HepG2 (cell line): Measurements from ENCODE around the gene CDKN1C.

Source experiments
- CTCF ChIP-seq: sonication (generic); formaldehyde crosslinking; IDR thresholded peaks from 2 replicates; pipeline ENCODE4 v1.5.0; 2020; ENCODE audit warnings: mild to moderate bottlenecking, missing genetic modification reagents, moderate library complexity
- DNMT3B ChIP-seq: conservative IDR thresholded peaks from 2 replicates; pipeline ENCODE4 v1.6.1; 2016; ENCODE audit warnings: missing biosample characterization, control low read depth
- NFRKB ChIP-seq: fragments of 450-650 bp; IDR thresholded peaks from 2 replicates; pipeline ENCODE4 v1.6.1; 2017
- POLR2AphosphoS5 ChIP-seq: IDR thresholded peaks from 2 replicates; pipeline ENCODE4 v1.6.1; 2012; ENCODE audit warnings: low read depth, low read length
- RELA ChIP-seq: sonication (generic); formaldehyde crosslinking; IDR thresholded peaks from 2 replicates; pipeline ENCODE4 v1.4.0; 2020; ENCODE audit warnings: missing genetic modification reagents
- REST ChIP-seq, 2 experiments: IDR thresholded peaks; 2 replicates each; pipeline ENCODE4 v1.6.1; 2011 to 2012; ENCODE audit warnings: low read length in 2 of 2, borderline replicate concordance in 1 of 2, low read depth in 1 of 2, mild to moderate bottlenecking in 1 of 2, moderate library complexity in 1 of 2
- ZKSCAN1 ChIP-seq: fragments of 150-350 bp; IDR thresholded peaks from 2 replicates; pipeline ENCODE4 v1.6.1; 2014; ENCODE audit warnings: low read length
- TF ChIP-seq, protein P1 (sequence below): sonication (generic); formaldehyde crosslinking; IDR thresholded peaks from 2 replicates; pipeline ENCODE4 v1.4.0; 2020; ENCODE audit warnings: missing genetic modification reagents
- TF ChIP-seq, protein P2 (sequence below), 2 experiments: sonication (generic) in 1 of 2; formaldehyde crosslinking in 1 of 2; IDR thresholded peaks; 2 replicates each; pipeline versions ENCODE4 v1.4.0 to v1.6.1; 2018 to 2020; ENCODE audit warnings: missing genetic modification reagents in 2 of 2, borderline replicate concordance in 1 of 2, low read depth in 1 of 2, mild to moderate bottlenecking in 1 of 2, missing biosample characterization in 1 of 2
- TF ChIP-seq, protein P3 (sequence below): sonication (generic); formaldehyde crosslinking; IDR thresholded peaks from 2 replicates; pipeline ENCODE4 v1.5.0; 2020; ENCODE audit warnings: missing genetic modification reagents

- TF ChIP-seq CTCF (CRISPR knock-in tag): no peak
- no peak for TF ChIP-seq REST (IDR thresholded peaks at IDR 0.05; ENCODE audit: borderline replicate concordance in 1 of 2, low read depth in 1 of 2, low read length in 2 of 2)
- TF ChIP-seq NFRKB: no peak
- TF ChIP-seq DNMT3B: no peak
- no peak for TF ChIP-seq RELA (CRISPR knock-in tag)
- TF ChIP-seq POLR2AphosphoS5: no peak
- TF ChIP-seq, protein P1, sequence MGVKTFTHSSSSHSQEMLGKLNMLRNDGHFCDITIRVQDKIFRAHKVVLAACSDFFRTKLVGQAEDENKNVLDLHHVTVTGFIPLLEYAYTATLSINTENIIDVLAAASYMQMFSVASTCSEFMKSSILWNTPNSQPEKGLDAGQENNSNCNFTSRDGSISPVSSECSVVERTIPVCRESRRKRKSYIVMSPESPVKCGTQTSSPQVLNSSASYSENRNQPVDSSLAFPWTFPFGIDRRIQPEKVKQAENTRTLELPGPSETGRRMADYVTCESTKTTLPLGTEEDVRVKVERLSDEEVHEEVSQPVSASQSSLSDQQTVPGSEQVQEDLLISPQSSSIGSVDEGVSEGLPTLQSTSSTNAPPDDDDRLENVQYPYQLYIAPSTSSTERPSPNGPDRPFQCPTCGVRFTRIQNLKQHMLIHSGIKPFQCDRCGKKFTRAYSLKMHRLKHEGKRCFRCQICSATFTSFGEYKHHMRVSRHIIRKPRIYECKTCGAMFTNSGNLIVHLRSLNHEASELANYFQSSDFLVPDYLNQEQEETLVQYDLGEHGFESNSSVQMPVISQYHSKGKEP (CRISPR knock-in tag): no peak
- TF ChIP-seq, protein P2, sequence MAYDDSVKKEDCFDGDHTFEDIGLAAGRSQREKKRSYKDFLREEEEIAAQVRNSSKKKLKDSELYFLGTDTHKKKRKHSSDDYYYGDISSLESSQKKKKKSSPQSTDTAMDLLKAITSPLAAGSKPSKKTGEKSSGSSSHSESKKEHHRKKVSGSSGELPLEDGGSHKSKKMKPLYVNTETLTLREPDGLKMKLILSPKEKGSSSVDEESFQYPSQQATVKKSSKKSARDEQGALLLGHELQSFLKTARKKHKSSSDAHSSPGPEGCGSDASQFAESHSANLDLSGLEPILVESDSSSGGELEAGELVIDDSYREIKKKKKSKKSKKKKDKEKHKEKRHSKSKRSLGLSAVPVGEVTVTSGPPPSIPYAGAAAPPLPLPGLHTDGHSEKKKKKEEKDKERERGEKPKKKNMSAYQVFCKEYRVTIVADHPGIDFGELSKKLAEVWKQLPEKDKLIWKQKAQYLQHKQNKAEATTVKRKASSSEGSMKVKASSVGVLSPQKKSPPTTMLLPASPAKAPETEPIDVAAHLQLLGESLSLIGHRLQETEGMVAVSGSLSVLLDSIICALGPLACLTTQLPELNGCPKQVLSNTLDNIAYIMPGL (CRISPR knock-in tag; IDR thresholded peaks at IDR 0.05; ENCODE audit: borderline replicate concordance in 1 of 2, low read depth in 1 of 2): no peak
- no peak for TF ChIP-seq ZKSCAN1
- TF ChIP-seq, protein P3, sequence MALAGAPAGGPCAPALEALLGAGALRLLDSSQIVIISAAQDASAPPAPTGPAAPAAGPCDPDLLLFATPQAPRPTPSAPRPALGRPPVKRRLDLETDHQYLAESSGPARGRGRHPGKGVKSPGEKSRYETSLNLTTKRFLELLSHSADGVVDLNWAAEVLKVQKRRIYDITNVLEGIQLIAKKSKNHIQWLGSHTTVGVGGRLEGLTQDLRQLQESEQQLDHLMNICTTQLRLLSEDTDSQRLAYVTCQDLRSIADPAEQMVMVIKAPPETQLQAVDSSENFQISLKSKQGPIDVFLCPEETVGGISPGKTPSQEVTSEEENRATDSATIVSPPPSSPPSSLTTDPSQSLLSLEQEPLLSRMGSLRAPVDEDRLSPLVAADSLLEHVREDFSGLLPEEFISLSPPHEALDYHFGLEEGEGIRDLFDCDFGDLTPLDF (CRISPR knock-in tag): no peak
Measured at GRCh38 chr11:2883640-2883978, 2.0 kb downstream of the CDKN1C start.
